Nephron progenitor cell (in vitro differentiated cells): Measurements from ENCODE around the gene PDE4B.

Source experiments
- DNase-seq: peaks from one replicate; pipeline ENCODE4 v3.0.0; 2021
- H3K27ac Mint-ChIP-seq: 2 replicates; pipeline ENCODE4 v1.8.0; 2021; ENCODE audit warnings: mild to moderate bottlenecking, moderate library complexity, mixed read lengths
- H3K27me3 Mint-ChIP-seq: 2 replicates; pipeline ENCODE4 v1.8.0; 2021; ENCODE audit warnings: mild to moderate bottlenecking, low read depth, mixed read lengths; ENCODE audit not compliant: poor library complexity
- H3K36me3 Mint-ChIP-seq: 2 replicates; pipeline ENCODE4 v1.8.0; 2021; ENCODE audit warnings: low read depth, mixed read lengths
- H3K4me1 Mint-ChIP-seq: 2 replicates; pipeline ENCODE4 v1.8.0; 2021; ENCODE audit warnings: mixed read lengths
- H3K4me3 Mint-ChIP-seq: 2 replicates; pipeline ENCODE4 v1.8.0; 2021; ENCODE audit warnings: mild to moderate bottlenecking, moderate library complexity, mixed read lengths
- H3K9me3 Mint-ChIP-seq: 2 replicates; pipeline ENCODE4 v1.8.0; 2021; ENCODE audit warnings: mild to moderate bottlenecking, moderate library complexity, mixed read lengths
- CTCF ChIP-seq: fragments of 200-600 bp; sonication (generic); IDR thresholded peaks from 2 replicates; pipeline ENCODE4 v1.5.0; 2021; ENCODE audit warnings: antibody characterized with exemption

Gene PDE4B

DNA sequence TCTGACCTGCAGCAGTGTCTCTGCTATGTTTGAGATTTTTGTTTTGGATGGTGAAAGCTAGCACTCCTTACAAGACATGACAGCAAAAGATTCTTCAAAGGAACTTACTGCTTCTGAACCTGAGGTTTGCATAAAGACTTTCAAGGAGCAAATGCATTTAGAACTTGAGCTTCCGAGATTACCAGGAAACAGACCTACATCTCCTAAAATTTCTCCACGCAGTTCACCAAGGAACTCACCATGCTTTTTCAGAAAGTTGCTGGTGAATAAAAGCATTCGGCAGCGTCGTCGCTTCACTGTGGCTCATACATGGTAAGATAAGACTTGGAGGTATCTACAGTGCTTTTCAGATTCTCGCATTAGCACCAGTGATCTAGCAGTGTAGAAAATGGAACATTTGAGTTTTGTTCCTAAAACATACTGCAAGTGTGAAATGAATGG is 200.2 kb downstream of the PDE4B start:
- Mint-ChIP-seq H3K36me3 (no peaks in the 10 kb centered on the region), H3K4me3 (no peak overlapping the region)
- no peak for TF ChIP-seq CTCF

DNA sequence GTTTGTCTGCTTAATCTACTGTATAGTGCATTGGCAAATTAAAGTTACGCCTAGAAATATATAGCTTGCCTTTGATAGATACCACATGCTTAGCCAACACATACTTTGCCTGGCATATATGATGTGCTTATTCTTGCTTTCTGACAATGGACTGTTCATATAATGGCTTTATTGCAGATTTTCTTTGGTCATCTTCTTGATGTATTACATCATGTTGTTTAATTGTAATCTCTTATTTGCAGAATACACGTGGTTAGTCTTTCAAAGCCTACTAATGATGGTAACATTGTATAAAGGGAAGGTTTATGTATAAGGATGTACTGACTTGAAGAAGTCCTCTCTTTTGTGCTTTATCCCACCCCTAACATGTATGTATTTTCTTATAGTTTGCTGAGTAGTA is 201.5 kb downstream of the PDE4B start:
- Mint-ChIP-seq H3K4me1 (no peaks in the 10 kb centered on the region), H3K36me3 (no peaks in the 10 kb centered on the region), H3K9me3 (no peaks in the 10 kb centered on the region), H3K27ac (no peak overlapping the region), H3K4me3 (no peak overlapping the region), H3K27me3 (peaks cover 8% of the 10 kb centered on the region)
- no peak for TF ChIP-seq CTCF
- DNase-seq, result no peak

More for the DNA sequence above, 200.2 kb downstream of the PDE4B start:
- H3K9me3 Mint-ChIP-seq, result no peaks in the 10 kb centered on the region
- DNase-seq, result no peak
- peaks cover 9% of the 10 kb centered on the region for H3K27me3 Mint-ChIP-seq
- no peak overlapping the region for H3K27ac Mint-ChIP-seq
- H3K4me1 Mint-ChIP-seq, result no peaks in the 10 kb centered on the region

GRCh38 chr1:65995336-65995735 is 202.6 kb downstream of the PDE4B start:
- H3K27ac Mint-ChIP-seq, result no peak overlapping the region
- no peaks in the 10 kb centered on the region for H3K36me3 Mint-ChIP-seq
- H3K9me3 Mint-ChIP-seq, result no peaks in the 10 kb centered on the region
- H3K27me3 Mint-ChIP-seq, result peaks cover 13% of the 10 kb centered on the region
- TF ChIP-seq CTCF, result no peak
- no peaks in the 10 kb centered on the region for H3K4me1 Mint-ChIP-seq
- H3K4me3 Mint-ChIP-seq, result no peak overlapping the region
- no peak for DNase-seq

- TF ChIP-seq CTCF, result no peak
- H3K4me3 Mint-ChIP-seq, result no peak overlapping the region
- no peak for DNase-seq
Measured at GRCh38 chr1:65995928-65996327, 203.2 kb downstream of the PDE4B start.

DNA sequence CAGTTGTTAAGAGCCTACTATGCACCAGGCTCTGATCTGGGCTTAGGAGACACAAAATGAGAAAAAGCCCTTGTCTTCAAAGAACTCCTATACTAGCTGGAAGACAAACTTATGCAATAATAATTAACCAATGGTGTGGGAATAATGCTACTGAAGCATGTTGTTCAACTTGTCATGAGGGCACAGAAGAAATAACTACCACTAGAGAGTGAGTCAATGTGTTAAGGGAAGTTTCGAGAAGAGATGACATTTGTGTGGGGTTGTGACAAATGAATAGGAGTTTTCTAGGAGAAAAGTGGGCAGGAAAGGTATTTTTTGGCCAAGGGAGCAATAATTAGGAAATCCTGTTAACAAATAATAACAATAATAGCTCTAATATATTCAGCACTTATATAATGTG is 205.0 kb downstream of the PDE4B start:
- H3K9me3 Mint-ChIP-seq, result no peaks in the 10 kb centered on the region
- TF ChIP-seq CTCF, result no peak
- H3K27ac Mint-ChIP-seq, result no peak overlapping the region
- H3K36me3 Mint-ChIP-seq, result no peaks in the 10 kb centered on the region
- H3K4me3 Mint-ChIP-seq, result no peak overlapping the region
- no peaks in the 10 kb centered on the region for H3K4me1 Mint-ChIP-seq
- peaks cover 20% of the 10 kb centered on the region for H3K27me3 Mint-ChIP-seq
- DNase-seq, result no peak

More at GRCh38 chr1:65995928-65996327, 203.2 kb downstream of the PDE4B start:
- Mint-ChIP-seq H3K4me1 (no peaks in the 10 kb centered on the region), H3K27me3 (peaks cover 16% of the 10 kb centered on the region), H3K36me3 (no peaks in the 10 kb centered on the region), H3K27ac (no peak overlapping the region), H3K9me3 (no peaks in the 10 kb centered on the region)

DNA sequence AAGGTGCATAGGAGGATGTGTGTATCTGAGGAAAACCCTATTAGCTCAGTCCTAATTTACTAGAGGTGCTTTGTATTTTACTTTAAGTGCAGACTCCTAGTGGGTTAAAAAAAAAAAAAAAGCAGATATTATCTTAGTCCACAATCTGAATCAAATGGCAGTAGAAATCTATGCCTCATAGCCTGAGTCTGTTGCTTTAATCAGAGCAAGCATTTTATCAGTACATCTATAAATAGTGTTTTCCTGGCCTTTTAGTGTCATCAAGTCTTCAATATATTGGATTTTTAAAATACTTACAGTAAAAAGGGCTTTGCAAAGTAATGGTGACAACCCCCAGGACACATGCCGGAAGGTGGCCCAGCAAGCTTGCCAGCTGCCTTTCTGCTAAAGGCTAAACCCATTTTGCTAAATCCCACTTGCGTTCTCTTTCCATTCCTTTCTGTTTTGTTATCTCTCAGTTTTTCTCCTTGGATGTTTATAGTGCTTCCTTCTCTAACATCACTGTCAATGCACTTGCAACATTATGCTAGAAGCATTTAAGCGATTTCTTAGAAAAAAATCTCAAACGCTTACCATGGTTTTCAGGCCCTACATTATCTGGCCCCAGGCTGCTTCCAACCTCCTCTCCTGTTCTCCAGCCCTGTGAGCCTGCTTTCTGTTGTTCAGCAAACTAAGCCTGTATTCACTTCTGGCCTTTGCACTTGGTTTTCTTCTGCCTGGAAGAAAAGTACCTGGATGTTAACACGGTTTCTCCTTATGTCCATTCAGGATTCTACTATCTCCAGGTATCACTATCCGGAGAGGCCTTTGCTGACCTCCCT is 206.3 kb downstream of the PDE4B start:
- Mint-ChIP-seq H3K36me3 (no peaks in the 10 kb centered on the region), H3K27ac (no peak overlapping the region), H3K4me3 (no peak overlapping the region), H3K9me3 (no peaks in the 10 kb centered on the region), H3K27me3 (peaks cover 29% of the 10 kb centered on the region), H3K4me1 (no peaks in the 10 kb centered on the region)
- DNase-seq, result no peak
- no peak for TF ChIP-seq CTCF
